DLD1 (cell line): ENCODE measurements around the gene FBN2.
"Not testable (repeated sequence)": the region's sequence is repeated elsewhere in the genome, so short reads cannot be mapped to it uniquely, and the experiment has no call there.

ENCODE experiments used
- in situ Hi-C: cut with HindIII; loops from 2 replicates; pipeline ENCODE4 v1.10.0; 2017; ENCODE audit warnings: low sequenced_read_pairs

Gene FBN2

DNA sequence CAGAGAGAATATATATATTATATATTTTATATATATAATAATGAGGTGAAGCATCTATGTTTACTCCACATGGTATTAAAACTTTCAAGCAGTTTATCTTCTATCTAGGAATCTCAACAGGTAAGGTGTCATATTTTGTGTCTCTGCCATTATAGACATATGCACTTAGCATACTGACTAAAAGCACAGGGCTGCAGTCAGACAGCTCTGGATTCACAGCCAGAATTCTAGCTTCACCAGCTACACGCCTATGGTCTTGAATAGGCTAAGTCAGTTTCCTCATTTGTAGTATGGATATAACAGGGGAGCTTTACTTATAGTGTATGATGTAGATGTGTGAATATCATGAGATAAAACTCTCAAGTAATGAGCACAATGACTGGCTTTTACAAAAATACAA lies 57.9 kb downstream of the FBN2 start:
- in situ Hi-C loops: no loop called here

DNA sequence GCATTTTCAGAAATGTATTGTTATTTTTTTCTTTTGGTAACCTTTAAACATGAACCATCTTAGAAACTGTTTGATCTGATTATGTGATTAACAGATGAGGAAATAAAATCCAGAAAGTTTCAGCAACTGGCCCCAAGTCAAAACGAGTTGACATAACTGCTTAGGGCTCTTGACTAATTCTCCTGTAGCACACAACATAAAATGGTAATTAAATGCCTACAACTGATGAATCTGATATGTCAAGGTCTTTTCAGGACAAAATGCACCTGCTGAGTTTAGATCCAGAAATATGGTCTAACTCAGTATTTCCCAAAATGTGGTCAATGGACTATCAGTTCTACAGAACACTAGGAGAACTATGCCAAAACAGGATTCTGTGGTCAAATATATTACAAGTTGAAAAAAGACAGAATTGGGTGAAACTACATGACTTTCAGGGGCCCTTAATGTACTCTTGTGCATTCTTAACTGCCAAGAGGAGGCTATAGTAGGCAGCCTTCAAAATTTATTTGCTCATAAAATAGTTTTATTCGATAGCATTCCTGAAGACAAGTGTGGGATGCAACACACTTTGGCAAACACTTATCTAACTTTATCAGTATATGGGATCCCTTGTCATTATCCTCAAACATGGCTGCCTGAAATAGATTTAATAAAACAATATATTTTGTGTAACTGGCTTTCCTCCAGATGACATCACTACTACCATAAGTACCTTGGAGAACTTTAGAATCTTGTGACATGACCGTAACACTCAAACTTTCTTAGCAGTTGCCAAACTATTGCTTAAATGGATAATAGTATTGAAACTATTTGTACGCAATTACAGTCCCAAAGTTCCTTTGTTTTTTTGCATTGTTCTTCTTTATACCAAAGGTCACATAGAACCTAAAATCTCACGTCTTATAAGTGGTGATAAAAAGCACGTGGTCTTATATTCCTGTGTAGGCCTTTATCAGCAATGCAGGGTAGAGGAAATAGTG lies 59.4 kb downstream of the FBN2 start:
- in situ Hi-C loops: no loop called here

DNA sequence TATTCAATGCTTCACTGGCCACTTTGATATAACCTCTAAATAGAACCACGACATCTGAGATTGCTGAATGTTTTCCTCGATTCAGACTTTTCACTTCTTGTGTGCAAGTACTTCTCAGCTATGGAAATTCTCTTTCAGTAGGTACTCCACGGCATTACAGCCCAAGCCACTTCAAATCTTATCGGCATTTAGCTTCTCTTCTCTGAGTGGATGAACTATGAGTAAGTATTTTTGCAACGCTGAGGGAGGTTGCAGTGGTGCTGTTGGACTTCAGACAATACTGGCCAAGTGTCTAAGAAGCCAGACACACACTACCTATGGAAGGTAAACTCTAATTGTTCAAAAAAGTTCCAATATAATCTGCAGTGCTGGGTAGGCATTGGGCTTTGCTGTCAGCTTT lies 60.1 kb downstream of the FBN2 start:
- in situ Hi-C loops: no loop called here

DNA sequence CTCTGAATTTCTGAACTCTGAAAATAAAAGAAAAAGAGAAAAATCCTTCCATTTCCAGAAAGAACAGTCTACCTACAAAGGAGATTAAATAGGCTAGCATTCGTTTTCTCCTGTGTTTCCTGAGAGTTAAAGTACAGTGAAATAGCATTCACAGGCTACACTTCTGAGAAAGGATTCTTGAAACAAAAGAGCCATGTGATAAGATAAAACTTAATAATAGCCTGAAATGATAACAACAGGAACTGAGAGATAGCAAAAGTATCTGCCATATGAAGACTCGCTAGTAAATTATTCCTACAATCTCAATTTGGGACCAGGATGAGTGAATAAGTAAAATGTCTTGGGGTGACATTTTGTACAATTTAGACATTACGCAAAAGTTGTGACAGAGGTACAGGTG lies 62.4 kb downstream of the FBN2 start:
- in situ Hi-C loops: no loop called here

DNA sequence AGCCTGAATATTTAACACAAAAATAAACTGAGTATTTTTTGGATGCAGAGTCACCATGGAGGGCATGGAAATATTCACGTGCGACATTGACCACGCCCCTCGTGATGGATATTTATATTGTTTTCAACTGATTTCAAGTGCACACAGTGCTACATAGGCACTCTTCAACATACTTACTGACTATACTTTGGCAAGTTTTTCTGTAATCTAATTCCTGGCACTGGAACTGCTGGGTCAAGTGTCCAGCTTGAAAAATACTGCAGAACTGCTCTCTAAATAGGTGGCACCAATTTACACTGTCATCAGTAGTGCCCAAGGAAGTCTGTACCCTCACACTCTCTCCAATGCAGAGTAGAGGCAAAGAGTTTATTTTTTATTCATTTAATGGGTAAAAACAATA lies 65.1 kb downstream of the FBN2 start:
- in situ Hi-C loops: no loop called here

DNA sequence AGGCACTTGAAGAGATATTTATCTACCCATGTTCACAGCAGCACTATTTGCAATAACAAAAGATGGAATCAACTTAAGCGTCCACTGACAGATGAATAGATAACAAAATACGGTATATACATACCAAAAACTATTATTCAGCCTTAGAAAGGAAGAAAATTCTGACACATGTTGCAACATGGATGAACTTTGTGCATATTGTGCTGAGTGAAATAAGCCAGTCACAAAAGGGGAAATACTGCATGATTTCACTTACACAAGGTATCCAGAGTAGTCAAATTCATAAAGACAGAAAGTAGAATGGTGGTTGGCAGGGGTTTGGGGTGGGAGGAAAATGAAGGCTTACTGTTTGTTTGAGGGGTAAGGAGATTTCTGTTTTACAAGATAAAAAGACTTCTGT lies 66.0 kb downstream of the FBN2 start:
- in situ Hi-C loops: no loop called here

DNA sequence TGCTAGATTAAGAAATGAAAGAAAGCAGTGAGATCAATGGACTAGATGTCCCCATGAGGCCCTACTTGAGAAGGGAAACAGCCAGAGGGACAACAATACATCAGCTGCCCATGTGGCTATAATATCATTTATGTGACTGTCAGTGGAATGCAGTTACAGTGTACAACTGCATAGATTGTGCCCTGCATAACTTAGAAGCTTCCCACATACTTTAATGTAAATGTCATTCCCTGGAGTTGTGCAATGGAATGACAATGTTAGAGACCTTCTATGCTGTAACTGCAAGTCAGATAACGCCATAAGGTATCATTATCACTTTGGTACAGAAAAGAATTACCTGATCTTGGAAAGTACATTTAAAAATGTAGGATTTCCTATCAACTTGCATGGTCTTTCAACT lies 67.4 kb downstream of the FBN2 start:
- in situ Hi-C loops: no loop called here

DNA sequence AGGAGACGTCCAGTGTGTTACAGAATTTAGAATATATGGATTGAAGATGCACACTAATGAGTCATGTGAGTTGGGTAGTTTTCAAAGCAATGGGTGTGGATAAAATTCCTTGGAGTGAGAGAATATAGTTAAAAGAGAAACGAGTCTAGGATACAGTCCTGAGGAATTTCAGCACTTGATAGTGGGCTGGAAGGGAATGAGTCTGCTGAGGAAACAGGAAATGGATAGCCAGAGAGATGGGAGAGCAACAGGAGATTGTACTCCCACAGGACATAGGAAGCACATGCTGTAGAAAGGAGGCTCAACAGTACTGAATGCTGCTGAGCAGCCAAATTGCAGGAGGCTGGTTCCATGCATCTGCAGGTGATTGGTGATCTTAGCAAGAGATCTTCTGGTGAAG lies 68.1 kb downstream of the FBN2 start:
- in situ Hi-C loops: no loop called here

DNA sequence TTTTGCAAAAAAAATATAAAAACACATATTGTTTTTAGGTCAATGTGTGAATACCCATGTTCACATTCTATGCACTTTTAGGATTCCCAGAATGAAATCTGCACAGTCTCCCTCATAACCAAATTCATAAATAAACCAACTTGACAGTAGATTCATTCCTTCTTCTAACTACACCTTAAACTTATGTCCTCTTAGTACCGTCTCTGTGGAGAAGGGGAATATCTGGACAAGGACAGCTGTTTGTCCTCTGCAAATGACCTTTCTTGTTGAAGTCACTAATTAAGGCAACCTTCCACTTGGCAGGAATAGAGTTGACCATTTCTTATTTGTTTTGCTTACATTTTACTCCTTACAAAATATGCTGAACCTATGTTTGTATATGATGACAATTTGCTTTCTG lies 71.1 kb downstream of the FBN2 start:
- in situ Hi-C loops: no loop called here

DNA sequence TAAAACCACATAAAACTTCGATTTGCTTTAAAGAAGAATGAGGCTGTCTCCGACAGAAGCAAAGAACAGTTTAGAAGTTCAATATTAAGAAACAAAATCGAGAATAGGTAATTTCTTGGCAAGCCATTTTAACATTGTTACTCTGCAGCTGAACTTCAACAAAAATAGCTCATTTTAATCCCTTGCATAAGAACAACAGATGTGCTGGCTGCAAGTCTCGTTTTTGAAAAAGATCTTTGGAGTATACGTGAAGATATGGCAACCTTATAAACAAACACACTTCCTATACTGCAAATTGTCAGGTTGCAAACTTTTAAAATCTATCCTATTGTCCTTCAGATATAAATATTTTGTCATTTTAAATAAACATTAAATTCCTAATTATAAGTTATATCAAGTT lies 71.5 kb downstream of the FBN2 start:
- in situ Hi-C loops: no loop called here

DNA sequence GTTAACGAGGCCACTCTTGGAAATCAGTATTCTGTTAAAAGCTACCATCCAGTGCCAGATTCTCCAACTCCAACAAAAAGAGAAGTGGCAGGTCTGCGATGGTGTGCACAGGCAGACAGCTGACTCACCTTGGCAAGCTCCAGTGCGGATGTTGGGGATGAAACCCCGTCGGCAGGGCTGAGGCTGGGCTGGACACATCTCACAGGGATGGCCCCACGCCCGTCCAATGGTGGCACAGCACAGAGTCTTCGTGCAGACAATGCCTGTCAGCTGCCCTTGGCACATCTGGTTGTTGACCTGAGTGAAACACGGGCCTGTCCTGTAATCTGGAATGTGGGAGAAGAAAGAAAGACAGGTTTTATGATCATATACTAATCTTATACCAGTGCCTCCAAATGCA lies 73.4 kb downstream of the FBN2 start:
- in situ Hi-C loops: no loop called here

DNA sequence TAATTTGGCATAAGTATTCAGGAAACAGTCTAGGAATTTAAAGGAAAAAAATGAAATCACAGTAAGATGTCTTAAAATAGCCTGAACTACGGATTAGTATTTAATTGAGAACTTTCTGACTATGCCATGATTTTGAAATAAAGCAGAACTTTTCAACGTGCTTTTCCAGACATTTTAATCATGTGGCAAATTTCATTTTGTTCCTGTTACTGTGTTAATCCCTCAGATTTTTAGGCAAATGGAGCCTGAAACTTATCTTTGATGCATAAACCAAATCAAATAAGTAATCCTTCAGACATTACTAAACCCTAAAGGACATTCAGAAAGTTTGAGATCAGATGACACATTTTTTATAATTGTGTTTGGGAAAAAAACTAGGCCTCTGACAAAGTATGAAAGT lies 75.7 kb downstream of the FBN2 start:
- in situ Hi-C loops: no loop called here

DNA sequence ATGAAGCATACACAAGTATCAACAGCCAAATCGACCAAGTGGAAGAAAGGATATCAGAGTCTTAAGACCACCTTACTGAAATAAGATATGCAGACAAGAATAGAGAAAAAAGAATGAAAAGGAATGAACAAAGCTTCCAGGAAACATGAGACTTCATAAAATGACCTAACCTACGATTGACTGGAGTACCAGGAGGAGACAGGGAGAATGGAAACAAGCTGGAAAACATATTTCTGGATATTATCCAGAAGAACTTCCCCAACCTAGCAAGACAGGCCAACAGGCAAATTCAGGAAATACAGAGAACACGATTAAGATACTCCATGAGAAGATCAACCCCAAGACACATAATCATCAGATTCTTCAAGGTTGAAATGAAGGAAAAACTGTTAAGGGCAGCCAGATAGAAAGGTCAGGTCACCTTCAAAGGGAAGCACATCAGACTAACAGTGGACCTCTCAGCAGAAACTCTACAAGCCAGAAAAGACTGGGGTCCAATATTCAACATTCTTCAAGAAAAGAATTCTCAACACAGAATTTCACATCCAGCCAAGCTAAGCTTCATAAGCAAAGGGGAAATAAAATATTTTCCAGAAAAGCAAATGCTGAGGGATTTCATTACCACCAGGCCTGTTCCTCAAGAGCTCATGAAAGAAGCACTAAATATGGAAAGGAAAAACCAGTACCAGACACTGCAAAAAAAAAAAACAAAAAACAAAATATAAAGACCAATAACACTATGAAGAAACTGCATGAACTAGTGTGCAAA lies 80.7 kb downstream of the FBN2 start:
- in situ Hi-C loops: not testable (repeated sequence)

DNA sequence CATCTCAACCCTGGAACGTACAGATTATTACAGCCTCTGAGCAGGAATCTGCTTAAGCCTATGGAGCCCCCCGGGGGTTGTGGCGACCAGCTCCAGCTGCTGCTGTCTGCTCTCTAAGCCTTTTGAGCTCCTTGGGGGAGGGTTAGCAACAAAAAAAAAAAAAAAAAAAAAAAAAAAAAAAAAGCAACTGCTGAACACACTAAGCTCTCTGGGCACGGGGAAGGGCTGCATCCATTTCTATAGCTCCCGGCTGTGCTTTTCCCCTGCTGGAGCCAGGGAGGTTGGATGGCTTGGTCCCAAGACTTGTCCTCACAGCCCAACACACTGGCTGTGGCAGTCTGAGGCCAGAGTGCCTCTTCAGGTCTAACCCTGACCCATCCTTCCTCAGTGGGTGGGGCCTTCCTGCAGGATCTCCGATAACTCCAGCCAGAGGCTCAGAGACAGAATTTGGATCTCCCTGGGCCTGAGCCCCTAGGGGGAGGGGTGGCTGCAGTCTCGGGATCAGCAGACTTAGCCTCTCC lies 82.1 kb downstream of the FBN2 start:
- in situ Hi-C loops: no loop called here

DNA sequence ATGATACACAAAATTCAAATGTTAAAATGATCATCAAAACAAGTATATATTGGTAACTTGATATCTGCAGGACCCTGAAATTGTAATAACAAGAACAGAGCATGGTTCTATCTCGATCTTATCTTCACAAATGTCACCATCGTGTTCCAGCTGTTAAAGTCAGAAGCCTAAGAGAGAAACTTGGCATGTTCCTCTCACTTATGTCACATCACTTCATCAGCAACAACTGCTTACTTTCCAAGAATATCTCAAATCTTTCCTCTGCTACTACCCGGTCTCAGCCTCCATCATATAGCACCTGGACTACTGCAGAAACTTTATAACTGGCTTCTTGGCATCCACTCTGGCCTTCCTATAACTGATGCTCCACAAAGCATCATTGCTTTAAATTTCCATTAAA lies 84.9 kb downstream of the FBN2 start:
- in situ Hi-C loops: no loop called here

DNA sequence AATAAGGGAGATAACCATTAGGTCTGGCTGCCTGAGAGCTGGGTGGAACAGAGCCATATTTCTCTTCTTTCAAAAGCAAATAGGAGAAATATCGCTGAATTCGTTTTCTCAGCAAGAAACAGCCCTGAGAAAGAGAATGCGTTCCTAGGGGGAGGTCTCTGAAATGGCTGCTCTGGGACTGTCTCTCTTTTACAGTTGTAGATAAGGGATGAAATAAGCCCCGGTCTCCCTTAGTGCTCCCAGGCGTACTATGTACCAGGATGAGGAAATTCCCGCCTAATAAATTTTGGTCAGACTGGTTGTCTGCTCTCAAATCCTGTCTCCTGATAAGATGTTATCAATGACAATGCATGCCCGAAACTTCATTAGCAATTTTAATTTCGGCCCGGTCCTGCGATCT lies 90.8 kb downstream of the FBN2 start:
- in situ Hi-C loops: not testable (repeated sequence)

DNA sequence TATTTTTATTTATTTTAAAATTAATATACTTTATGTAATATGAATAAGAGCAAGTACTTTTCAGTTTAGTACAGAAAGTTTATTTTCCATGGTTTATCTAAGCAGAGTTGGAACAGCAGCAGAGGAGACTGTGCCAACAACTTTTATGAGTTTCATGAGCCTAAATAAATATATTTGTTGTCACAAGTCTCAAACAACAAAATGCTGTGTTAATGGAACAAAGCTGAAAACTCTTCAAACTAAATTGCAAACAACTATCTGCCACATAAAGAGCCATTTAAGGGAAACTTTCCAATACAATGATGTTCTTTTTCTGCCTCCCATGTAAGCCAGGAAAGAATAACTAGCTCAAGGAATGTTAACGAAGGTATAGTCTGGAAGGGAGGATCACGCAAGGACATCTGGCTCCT lies 96.1 kb downstream of the FBN2 start:
- in situ Hi-C loops: no loop called here

DNA sequence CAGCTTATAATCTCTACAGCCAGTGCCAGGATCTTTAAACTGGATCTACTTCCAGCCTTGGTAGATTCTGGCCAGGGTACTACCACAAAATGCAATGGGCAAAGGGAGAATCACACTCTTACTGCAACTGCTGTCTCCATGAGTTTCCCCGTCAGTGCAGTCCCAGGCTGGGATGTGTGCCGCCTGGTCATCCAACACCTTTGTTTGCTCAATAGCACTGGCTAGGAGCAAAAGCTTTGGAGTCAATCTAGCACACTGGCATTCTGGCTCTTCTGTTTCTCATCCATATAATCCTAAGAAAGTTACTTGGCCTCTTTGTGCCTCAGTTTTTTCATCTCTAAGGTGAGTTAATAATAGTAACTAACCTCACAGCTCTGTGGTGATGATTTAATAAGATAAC lies 96.9 kb downstream of the FBN2 start:
- in situ Hi-C loops: no loop called here

DNA sequence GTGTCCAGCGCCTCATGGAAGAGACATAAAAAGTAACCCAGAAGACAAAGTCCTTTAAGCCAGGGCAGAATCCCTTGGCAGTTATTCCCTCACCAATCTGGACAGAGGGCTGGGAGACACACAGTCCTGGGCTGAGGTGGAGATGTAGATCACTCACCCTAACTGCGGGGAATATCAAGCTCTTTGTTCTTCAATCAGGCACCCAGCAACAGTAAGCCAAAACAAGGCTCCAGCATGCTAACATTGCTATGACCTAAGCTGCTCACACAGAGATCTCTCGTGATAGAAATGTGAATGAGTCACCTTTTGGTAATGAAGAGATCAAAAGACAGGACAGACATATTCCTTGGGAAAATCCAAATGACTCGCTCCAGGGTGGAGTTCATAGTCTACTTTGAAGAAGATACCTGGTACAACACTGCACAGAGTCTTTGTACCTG lies 101.3 kb downstream of the FBN2 start:
- in situ Hi-C loops: no loop called here

DNA sequence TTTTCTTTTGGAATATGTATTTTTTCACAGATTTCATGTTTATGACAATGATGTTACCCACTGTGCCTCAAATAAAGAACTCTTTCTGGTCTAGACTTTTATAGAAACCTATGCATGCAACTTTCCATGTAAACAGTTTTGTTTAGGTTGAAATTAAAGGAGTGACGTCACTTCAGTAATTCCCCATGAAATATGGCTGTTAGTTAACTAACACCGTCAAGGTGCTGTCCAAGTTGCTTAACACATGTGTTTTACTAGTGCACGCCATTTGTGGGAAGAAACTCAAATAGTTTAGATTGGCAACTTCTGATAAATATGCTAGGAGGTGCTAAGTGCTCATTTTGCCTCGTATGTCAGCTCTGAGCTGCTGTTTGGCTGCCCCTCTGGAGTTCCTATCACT lies 102.2 kb downstream of the FBN2 start:
- in situ Hi-C loops: no loop called here

DNA sequence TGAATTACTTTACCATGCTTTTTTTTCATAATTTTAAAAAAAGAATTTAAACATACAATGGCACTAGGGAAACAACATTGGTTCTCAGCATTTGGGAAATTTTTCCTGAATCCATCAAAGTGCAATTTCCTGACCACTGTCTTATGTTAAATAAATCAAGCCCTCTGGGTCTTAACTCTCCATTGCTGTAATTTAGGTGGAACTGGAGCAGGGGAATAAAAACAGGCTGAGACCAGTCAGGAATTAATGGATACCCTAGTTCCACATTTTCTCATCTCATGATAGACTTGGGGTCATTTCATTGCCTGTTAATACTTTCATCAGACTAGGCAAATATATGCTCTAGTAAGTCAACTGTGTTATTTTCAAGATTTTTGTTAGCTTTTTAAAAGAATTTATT lies 103.1 kb downstream of the FBN2 start:
- in situ Hi-C loops: no loop called here

DNA sequence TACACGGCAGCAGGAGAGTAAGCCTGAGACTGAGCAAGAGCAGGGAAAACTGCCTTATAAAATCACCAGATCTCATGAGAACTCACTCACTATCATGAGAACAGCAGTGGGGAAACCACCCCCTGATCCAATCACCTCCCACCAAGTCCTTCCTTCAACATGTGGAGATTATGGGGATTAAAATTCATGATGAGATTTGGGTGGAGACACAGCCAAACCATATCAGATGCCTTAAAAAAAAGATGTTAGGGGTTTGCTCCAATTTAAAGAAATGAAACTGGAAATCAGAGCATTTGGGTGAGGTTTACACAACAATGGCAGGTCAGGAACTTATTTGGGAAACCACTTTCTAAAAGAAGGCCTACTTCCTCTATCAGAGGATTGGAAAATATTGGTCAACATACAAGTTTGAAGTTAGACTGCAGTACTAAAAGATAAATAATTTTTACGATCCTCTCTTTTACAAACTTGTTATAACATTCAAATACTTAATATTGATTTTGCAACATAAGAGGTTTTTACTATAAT lies 105.1 kb downstream of the FBN2 start:
- in situ Hi-C loops: no loop called here
